Heart left ventricle (tissue), 13 donors: ENCODE data around the gene FAM120C.

ENCODE experiments used
- CTCF ChIP-seq, 12 donors: fragments of 200-600 bp; sonication (generic) in 4 of 12; IDR thresholded peaks; one replicate each; pipeline versions ENCODE4 v1.5.0 to v1.8.0; 2018 to 2022; ENCODE audit warnings: antibody characterized with exemption in 12 of 12, mild to moderate bottlenecking in 5 of 12
- POLR2A ChIP-seq, 2 donors: fragments of 450-650 bp; IDR thresholded peaks; one replicate each; pipeline ENCODE4 v1.6.1; 2017; ENCODE audit warnings: antibody characterized with exemption in 2 of 2, mild to moderate bottlenecking in 2 of 2, moderate library complexity in 2 of 2
- donor health status: ischemic (EF 13 %, LVEDD 7.1; RV severe dilation, severe dysfunction).
- donor health status: DM: no; HTN: yes; CAD: no.
- donor health status: DM: no; HTN: no; CAD: no.
- donor health status: ischemic (EF 25% LVEDD 6.9; RV normal size, moderate dysfunction).
- donor health status: ischemic (EF 25% LVEDD 5.7; RV mildly dilated, moderate dysfunction).
- donor health status: ischemic (EF 35%, LVEDD 5.7; RV mildly dilated, moderate dysfunction).
- donor health status: nonischemic (EF 11% LVEDD 7.7; RV severe dilation, severe dysfunction).
- donor health status: DM: yes; HTN: yes; CAD: no.
- donor health status: PGD.
- donor health status: ischemic (EF 29% LVEDD 5.4; RV normal size, mild dysfunction).
- donor health status: nonischemic (EF 23%, LVEDD 6.1; RV moderate dilation, normal function).

- no peak for TF ChIP-seq CTCF (IDR thresholded peaks at IDR 0.05)
- no peak for TF ChIP-seq POLR2A (IDR thresholded peaks at IDR 0.05)
Observed at GRCh38 chrX:54157561-54157960, 25.5 kb downstream of the FAM120C start.
